Stimulated activated effector memory CD8-positive, alpha-beta T cell treated with anti-CD3 and anti-CD28 coated beads, Interleukin-12 subunit alpha, Interleukin-12 subunit beta, amount 100 ng/mL, for 72 hours (primary cell): ENCODE results near the gene MAP9.
A peak's percentile ranks its signal among the peaks of the same experiment; 100 is the strongest.
"Not testable (repeated sequence)": the region's sequence is repeated elsewhere in the genome, so short reads cannot be mapped to it uniquely, and the experiment has no call there.

Experiments
- ATAC-seq: fragments of 150-1000 bp; cut with Tn5 transposase; 2 replicates; pipeline ENCODE4 v1.10.0; 2021
- DNase-seq, 2 donors: peaks; one replicate each; pipeline ENCODE4 v3.0.0; 2021 to 2022; ENCODE audit warnings: low spot score in 2 of 2
- H3K27ac Mint-ChIP-seq: one replicate; pipeline ENCODE4 v1.8.0; 2022; ENCODE audit warnings: mild to moderate bottlenecking, mixed read lengths
- H3K36me3 Mint-ChIP-seq: one replicate; pipeline ENCODE4 v1.8.0; 2022; ENCODE audit warnings: mild to moderate bottlenecking, mixed read lengths
- H3K4me1 Mint-ChIP-seq: one replicate; pipeline ENCODE4 v1.8.0; 2022; ENCODE audit warnings: mixed read lengths
- H3K4me3 Mint-ChIP-seq: one replicate; pipeline ENCODE4 v1.8.0; 2022; ENCODE audit warnings: mild to moderate bottlenecking, mixed read lengths
- H3K9me3 Mint-ChIP-seq: one replicate; pipeline ENCODE4 v1.8.0; 2022; ENCODE audit warnings: mixed read lengths

Gene MAP9

DNA sequence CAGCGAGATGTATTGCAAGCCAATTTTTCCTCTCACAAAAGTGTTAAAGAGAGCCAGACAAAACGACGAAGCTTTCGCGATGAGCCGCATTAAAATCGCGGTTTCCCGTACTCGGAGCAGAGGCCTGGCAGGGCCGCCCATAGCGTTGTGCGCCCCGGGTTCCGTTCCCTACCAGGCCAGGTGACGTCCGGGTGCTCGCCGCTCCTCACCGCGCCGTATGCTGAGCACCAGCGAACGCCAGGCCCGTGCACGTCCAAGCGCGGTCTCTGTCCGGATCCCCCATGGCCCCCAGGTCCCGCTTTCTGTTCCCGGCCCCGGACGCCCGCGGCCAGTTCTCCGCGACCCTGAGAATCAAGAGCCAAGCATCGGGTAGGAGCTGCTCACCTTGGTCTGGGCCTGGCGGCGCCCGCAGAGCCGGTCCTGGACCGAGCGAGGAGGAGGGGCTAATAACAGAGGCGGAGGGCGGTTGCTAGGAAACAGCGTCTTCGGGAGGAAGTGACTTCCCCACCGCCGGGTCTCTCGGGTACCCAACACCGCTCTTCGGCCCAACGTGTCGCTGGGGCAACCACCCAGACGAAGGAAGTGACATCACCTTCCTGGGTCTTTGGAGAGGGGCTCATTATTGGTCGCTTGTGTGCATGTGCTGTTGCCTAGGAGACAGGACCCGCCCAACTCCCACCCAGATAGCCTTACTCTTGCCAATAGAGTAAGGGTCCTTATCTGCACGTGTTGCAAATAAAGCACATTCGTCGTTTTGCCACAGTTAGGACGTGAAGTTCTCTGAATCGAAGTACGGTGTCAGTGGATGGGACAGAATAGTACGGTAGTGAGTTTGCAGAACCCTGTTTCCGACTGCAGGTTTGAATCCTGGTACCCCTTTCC is at the start of gene MAP9:
Gene MAP9 (minus strand): TSS at position 579 of the 882 bp plus-strand sequence. CDS start 1,115 bp downstream, outside the sequence.
- ATAC-seq (peak; percentile 97), DNase-seq (peak; percentile 69 to 94)
- H3K4me1 Mint-ChIP-seq, result no peaks in the 10 kb centered on the region
- peak within 1 kb of the TSS; percentile 89 for H3K27ac Mint-ChIP-seq
- peak within 1 kb of the TSS; percentile 78 for H3K4me3 Mint-ChIP-seq
- no peaks in the 10 kb centered on the region for H3K9me3 Mint-ChIP-seq
- H3K36me3 Mint-ChIP-seq, result no peaks in the 10 kb centered on the region

DNA sequence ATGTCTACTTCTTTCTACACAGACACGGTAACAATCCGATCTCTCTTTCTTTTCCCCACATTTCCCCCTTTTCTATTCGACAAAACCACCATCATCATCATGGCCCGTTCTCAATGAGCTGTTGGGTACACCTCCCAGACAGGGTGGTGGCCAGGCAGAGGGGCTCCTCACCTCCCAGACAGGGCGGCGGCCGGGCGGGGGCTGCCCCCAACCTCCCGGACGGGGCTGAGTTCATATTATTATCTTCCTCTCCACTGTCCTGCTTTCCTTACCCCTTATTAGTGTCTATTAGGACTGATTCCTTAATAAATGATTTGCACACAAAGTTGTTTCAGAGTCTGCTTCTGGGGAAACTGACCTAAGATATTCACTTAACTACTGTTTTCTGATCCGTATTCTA is 48.0 kb upstream of the MAP9 start:
- not testable (repeated sequence) for H3K4me1 Mint-ChIP-seq, H3K4me3 Mint-ChIP-seq

DNA sequence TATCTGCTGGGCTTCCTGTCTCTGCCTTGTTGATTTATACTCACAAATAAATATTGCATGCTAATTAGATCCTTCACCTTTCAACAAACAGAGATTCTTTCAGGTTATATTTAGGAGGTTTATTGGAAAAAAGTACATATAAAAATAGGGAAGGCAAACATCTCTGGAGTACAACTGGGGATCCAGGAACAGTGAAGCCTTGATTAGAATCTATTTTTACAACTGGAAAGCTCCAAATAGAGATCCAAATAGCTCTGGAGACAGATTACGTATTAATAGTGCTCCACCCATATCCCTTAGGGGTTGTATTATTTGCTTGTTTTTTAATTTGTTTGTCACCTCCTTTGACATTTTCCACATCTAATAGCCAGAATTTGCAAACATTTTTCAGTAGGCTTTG is 46.9 kb upstream of the MAP9 start:
- Mint-ChIP-seq H3K4me3 (no peak overlapping the region), H3K9me3 (no peaks in the 10 kb centered on the region), H3K36me3 (no peaks in the 10 kb centered on the region), H3K27ac (no peak overlapping the region), H3K4me1 (no peaks in the 10 kb centered on the region)
- no peak for ATAC-seq
- no peak for DNase-seq

More for the DNA sequence above, 48.0 kb upstream of the MAP9 start:
- DNase-seq, ATAC-seq, H3K36me3 Mint-ChIP-seq, H3K27ac Mint-ChIP-seq, H3K9me3 Mint-ChIP-seq: not testable (repeated sequence)

DNA sequence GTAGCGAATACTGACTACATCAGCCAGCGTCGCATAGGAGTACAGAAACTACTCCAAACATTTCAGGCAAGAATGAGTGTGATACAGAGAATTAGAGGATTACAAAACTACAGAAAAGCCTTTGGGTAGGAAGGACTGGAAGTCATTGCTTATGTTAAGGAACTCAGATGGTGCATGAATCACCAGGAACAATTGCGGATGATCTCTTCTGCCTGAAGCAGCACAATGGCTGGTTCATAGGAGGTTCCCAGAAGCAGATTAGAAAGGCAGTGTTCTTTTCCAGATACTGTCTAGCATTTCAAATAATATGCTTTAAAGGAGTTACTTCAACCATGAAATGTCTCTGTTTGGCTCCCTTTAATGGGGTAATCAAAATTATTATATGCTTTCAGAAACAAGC is 42.5 kb upstream of the MAP9 start:
- no peaks in the 10 kb centered on the region for H3K36me3 Mint-ChIP-seq
- H3K4me1 Mint-ChIP-seq, result no peaks in the 10 kb centered on the region
- DNase-seq, result no peak
- H3K9me3 Mint-ChIP-seq, result no peaks in the 10 kb centered on the region
- H3K27ac Mint-ChIP-seq, result no peak overlapping the region
- no peak for ATAC-seq
- no peak overlapping the region for H3K4me3 Mint-ChIP-seq

DNA sequence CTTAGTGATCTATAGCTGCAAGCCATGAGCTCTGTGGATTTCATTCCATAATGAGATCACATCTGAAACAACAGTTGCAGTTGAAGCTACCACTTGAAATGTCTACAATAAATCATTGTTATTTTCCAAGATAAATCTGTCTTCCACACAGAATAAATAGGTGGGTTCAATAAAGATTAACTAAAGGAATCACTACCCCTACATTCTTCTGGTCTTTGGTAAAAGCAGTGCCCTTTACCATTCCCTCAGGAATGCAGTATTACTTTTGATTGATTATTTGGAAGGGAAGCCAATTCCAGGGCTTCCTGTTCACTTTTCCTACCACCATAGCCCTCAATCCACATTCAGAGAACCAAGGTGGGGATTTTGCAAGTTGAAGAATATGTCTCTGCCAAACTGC is 38.9 kb upstream of the MAP9 start:
- ATAC-seq, result no peak
- H3K9me3 Mint-ChIP-seq, result no peaks in the 10 kb centered on the region

DNA sequence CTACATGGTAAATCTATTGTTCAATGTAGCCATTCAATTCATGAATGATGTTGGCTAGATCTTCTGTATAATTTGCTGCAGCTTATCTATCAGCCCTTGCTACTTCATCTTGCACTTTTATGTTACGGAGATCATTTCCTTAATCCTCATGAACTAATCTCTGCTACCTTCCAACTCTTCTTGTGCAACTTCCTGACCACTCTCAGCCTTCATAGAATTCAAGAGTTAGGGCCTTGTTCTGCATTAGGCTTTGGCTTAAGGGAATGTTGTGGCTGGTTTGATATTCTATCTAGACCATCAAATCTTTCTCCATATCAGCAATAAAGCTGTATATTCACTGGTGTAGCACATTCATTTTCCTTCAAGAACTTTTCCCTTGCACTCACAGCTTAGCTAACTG is 36.7 kb upstream of the MAP9 start:
- no peak overlapping the region for H3K27ac Mint-ChIP-seq
- H3K4me3 Mint-ChIP-seq, result no peak overlapping the region
- no peak for DNase-seq
- no peaks in the 10 kb centered on the region for H3K4me1 Mint-ChIP-seq
- H3K36me3 Mint-ChIP-seq, result no peaks in the 10 kb centered on the region
- H3K9me3 Mint-ChIP-seq, result no peaks in the 10 kb centered on the region
- no peak for ATAC-seq

More for the DNA sequence above, 38.9 kb upstream of the MAP9 start:
- no peaks in the 10 kb centered on the region for H3K4me1 Mint-ChIP-seq
- no peak for DNase-seq
- no peaks in the 10 kb centered on the region for H3K36me3 Mint-ChIP-seq
- H3K4me3 Mint-ChIP-seq, result no peak overlapping the region
- no peak overlapping the region for H3K27ac Mint-ChIP-seq

DNA sequence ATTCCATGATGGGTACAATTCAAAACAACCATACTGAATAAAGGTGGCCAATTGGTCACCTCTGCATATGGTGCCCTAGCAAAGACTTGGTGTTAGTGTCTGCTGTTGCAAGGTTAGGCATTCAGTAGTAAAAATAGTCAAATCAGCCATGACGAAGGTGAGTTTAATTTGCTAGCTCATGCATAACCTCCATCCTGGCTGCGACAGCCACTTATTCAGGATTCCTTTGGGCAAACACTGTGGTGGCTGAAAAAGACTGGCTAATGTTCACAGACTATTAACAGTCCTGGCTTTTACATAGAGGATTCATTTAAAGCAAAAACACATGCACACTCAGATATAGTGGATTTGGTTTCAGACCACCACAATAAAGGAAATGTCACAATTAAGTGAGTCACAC is 34.8 kb upstream of the MAP9 start:
- Mint-ChIP-seq H3K4me1 (no peaks in the 10 kb centered on the region), H3K27ac (no peak overlapping the region), H3K9me3 (no peaks in the 10 kb centered on the region), H3K36me3 (no peaks in the 10 kb centered on the region), H3K4me3 (no peak overlapping the region)
- ATAC-seq (no peak), DNase-seq (no peak)

DNA sequence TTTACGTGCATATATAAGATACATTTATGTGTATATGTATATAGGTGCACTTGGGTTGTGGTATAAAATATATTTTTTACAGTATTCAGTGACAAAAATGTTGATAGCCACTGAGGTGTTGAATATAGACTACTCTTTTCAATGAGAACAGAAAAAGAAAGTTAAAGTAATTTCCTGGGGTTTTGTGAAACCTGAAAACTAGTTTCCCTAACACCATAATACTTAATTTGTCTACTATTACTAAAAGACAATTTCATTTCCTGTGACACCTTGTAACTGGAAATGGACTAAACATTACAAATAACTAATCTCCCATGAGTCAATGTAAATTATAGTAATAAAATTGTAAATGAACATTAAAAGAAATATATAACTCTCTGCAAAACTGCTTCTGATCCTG is 32.0 kb upstream of the MAP9 start:
- H3K4me3 Mint-ChIP-seq, result no peak overlapping the region
- H3K27ac Mint-ChIP-seq, result no peak overlapping the region
- no peak for ATAC-seq
- no peaks in the 10 kb centered on the region for H3K4me1 Mint-ChIP-seq
- H3K36me3 Mint-ChIP-seq, result no peaks in the 10 kb centered on the region
- DNase-seq, result no peak
- H3K9me3 Mint-ChIP-seq, result no peaks in the 10 kb centered on the region

DNA sequence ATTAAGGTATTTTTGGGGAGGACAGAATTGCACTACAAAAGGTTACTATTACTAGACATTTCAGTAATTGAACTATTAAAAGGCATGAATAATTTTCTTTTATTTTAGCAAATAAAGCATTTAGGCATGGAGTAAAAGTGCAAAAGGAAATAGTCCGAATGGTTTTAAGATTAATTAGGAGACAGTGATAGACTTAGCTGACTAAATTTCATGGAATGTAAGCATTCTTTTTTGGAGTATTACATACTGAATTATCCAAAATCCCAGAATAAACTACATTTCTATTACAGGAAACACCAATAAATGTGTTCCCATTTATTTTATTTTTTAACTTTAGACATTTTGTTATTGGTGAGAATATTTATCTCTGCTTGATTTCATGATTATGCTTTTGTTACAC is 30.7 kb upstream of the MAP9 start:
- Mint-ChIP-seq H3K36me3 (no peaks in the 10 kb centered on the region), H3K4me3 (no peak overlapping the region), H3K4me1 (no peaks in the 10 kb centered on the region), H3K9me3 (no peaks in the 10 kb centered on the region), H3K27ac (no peak overlapping the region)
- no peak for ATAC-seq
- no peak for DNase-seq

DNA sequence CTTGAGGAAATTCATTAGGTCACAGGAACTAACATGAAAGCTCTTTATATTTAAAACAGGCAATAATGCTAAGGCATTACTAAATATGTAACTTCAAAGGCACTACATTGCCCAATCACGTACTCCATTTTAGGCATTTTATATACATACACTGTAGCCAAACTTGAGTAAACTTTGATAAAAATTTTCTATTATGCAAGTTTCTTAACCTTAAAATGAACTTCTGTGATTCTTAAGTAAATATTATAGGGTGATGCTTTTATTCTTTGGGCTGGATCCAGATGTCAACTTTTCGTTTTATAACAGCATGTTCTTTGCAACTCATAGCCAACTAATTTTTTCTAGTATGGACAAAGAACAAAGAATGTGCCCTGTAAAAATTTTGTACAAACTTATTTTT is 28.3 kb upstream of the MAP9 start:
- Mint-ChIP-seq H3K4me3 (no peak overlapping the region), H3K9me3 (no peaks in the 10 kb centered on the region), H3K36me3 (no peaks in the 10 kb centered on the region), H3K4me1 (no peaks in the 10 kb centered on the region), H3K27ac (no peak overlapping the region)
- ATAC-seq (no peak), DNase-seq (no peak)

DNA sequence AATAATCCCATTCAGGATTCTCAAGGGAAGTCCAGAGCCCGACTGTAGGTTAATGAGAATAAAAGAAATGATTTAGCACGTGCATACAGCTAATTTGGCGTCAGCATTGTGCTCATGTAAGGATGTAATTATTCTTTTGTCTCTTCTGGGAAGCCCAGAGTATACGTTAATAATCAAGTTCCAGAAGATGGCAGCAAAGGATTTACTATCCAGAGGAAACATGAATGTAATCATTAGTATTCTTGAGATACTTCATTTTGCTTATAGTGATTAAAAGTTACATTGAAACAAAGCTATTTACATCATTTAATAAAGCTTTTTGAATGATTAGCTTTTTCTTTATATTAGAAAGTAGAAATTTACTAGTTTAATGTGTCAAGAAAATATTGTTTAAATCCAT is 27.1 kb upstream of the MAP9 start:
- ATAC-seq (no peak), DNase-seq (no peak)
- Mint-ChIP-seq H3K9me3 (no peaks in the 10 kb centered on the region), H3K4me1 (no peaks in the 10 kb centered on the region), H3K4me3 (no peak overlapping the region), H3K27ac (no peak overlapping the region), H3K36me3 (no peaks in the 10 kb centered on the region)

DNA sequence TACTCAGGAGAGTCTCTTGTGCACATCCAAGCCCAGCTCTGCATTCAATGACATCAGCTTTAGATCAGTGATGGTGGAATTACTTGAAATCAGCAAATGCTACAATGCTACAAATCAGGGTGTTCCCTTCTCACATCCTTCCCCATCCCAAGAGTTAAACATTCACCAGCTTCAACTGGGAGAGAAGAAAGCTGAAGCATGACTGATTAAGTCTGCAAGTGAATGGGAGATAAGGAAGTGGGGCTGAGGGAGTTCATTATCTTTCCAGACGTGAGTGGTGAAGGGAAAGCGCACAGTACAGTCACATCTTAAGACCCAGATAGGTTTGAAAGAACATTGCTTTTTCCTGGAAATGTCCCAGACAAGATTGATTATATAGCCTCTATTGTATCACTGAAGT is 26.2 kb upstream of the MAP9 start:
- Mint-ChIP-seq H3K27ac (no peak overlapping the region), H3K4me3 (no peak overlapping the region), H3K9me3 (no peaks in the 10 kb centered on the region), H3K36me3 (no peaks in the 10 kb centered on the region), H3K4me1 (no peaks in the 10 kb centered on the region)
- ATAC-seq (no peak), DNase-seq (no peak)

DNA sequence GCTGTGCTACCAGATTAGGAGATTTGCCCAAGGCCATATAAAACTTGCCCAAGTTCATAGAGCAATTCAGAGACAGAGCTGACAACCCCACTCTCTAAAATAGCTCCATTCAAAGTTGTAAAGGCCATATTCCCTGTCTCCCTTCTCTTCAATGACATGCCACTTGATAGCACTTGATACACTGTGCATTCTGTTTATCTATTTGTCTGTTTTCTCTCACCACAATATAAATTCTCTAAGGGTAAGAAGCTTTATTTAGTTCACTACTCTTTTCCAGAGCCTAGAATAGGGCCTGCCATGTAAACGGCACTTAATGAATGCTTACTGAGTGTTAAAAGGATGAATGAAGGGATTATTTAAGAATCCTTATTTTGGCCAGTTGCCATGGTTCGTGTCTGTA is 24.1 kb upstream of the MAP9 start:
- Mint-ChIP-seq H3K36me3 (no peaks in the 10 kb centered on the region), H3K4me3 (no peak overlapping the region), H3K27ac (no peak overlapping the region), H3K4me1 (no peaks in the 10 kb centered on the region), H3K9me3 (no peaks in the 10 kb centered on the region)
- no peak for DNase-seq
- no peak for ATAC-seq

DNA sequence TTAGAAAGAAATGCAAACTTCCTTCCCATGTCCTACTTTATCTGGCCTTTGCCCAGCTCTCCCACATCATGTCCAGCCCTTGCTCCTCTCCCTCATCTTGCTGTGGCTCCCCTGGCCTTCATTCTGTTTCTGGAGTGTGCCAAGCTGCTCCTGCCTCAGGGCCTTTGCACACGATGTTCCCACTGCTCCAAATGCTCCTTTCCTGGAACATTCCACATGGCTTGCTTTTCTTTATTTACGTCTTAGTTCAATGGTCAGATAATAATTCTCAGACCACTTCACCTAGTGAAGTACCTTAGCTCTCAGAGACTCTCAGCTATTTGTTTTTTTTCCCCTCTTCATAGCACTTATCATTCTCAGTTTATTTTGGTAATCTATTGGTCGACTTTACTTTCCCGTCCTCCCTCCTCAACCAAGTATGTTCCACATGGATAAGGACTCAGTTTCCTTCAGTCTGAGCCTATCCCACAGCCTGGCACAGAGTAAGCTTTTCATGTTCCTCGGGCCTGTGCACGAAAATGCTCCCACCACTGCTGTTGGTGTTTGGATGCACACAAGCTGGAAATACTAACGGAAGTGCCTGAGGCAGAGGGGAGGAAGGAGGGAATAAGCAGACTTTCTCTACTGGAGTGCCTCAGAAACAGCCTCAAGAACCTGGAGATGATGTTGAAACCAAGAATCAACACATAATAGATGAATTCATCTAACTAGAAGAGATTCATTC is 23.4 kb upstream of the MAP9 start:
- H3K4me3 Mint-ChIP-seq, result no peak overlapping the region

DNA sequence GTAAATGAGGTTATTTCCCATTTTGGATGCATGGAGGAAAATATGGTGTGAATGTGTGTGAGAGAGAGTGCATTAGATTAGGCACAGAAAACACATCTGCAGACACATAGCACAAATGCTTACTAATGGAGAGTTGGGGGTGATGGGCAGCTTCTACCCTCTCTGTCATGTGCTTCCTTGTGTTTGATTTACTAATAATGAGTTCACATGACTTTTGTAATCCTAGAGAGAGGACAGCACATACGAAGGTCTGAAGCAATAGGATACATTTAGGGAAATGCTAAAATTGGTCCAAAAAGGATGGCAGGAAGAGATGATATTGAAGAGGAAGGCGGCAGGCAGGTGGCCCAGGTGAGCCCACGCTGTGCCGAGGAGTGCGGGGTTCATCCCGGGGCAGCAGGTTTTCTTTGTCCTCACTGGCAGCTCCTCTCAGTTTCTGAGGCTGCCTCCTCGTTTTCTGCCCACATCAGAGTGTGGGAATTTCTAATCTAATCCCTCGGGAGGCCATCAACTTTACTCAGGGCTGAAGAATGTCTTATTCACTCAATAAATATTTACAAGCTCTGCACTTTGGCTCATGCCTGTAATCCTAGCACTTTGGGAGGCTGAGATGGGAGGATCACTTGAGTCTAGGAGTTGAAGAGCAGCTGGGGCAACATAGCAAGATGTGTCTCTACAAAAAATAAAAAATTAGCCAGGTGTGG is 15.9 kb upstream of the MAP9 start:
- no peaks in the 10 kb centered on the region for H3K36me3 Mint-ChIP-seq
- no peaks in the 10 kb centered on the region for H3K9me3 Mint-ChIP-seq
- no peak overlapping the region for H3K27ac Mint-ChIP-seq
- peaks cover 6% of the 10 kb centered on the region for H3K4me1 Mint-ChIP-seq
- ATAC-seq (no peak), DNase-seq (no peak)
- H3K4me3 Mint-ChIP-seq, result no peak overlapping the region

More for the DNA sequence above, 23.4 kb upstream of the MAP9 start:
- no peak for DNase-seq
- Mint-ChIP-seq H3K36me3 (no peaks in the 10 kb centered on the region), H3K4me1 (no peaks in the 10 kb centered on the region), H3K27ac (no peak overlapping the region), H3K9me3 (no peaks in the 10 kb centered on the region)
- no peak for ATAC-seq
